GM12801 (cell line): Measurements from ENCODE around the gene ZCCHC7.

Experiments used
- CTCF ChIP-seq: IDR thresholded peaks from one replicate; pipeline ENCODE4 v1.5.1; 2011; ENCODE audit warnings: control low read depth; ENCODE audit not compliant: insufficient read length; ENCODE audit errors: extremely low read depth

Gene ZCCHC7

GRCh38 chr9:37172557-37172956, 52.2 kb downstream of the ZCCHC7 start:
- no peak for TF ChIP-seq CTCF

GRCh38 chr9:37174247-37174646, 53.9 kb downstream of the ZCCHC7 start:
- no peak for TF ChIP-seq CTCF

- no peak for TF ChIP-seq CTCF
These were observed 58.4 kb downstream of the ZCCHC7 start for GRCh38 chr9:37178742-37179141.

- no peak for TF ChIP-seq CTCF
These were observed 59.2 kb downstream of the ZCCHC7 start for GRCh38 chr9:37179576-37179975.

- TF ChIP-seq CTCF, result no peak
These were observed 59.8 kb downstream of the ZCCHC7 start for GRCh38 chr9:37180138-37180537.

- TF ChIP-seq CTCF, result no peak
These were observed 62.3 kb downstream of the ZCCHC7 start for GRCh38 chr9:37182718-37183117.

GRCh38 chr9:37184905-37185867, 64.8 kb downstream of the ZCCHC7 start:
- TF ChIP-seq CTCF, result no peak
